ENCODE results near the gene FGF18. TPM values are rescaled to one million over a fixed set of nuclear protein-coding genes. Genes with fewer than 3 reads are reported as not detected.
A peak's percentile ranks its signal among the peaks of the same experiment; 100 is the strongest.

The FGF18 gene
- total and polyA plus RNA-seq, 5 experiments from 2014 or later, result 0.38 to 0.42 TPM; not detected in 3

GRCh38 chr5:171426680-171427079 is 7.2 kb downstream of the FGF18 start:
- peaks cover 2 to 31% (median 13%) of the 10 kb centered on the region in 5 donors for H3K27me3 Mint-ChIP-seq
- POLR2A ChIA-PET, result no interaction called here
- no peak overlapping the region for H3K27ac Mint-ChIP-seq
- H3K36me3 Mint-ChIP-seq, result no peaks in the 10 kb centered on the region
- ATAC-seq, result no peak
- H3K9me3 Mint-ChIP-seq, result no peaks in the 10 kb centered on the region
- no peak overlapping the region for H3K4me3 Mint-ChIP-seq
- DNase-seq, result no peak
- no peaks in the 10 kb centered on the region for H3K4me1 Mint-ChIP-seq

- Mint-ChIP-seq H3K27ac (no peak overlapping the region), H3K4me1 (no peaks in the 10 kb centered on the region), H3K9me3 (no peaks in the 10 kb centered on the region), H3K4me3 (no peak overlapping the region), H3K27me3 (peaks cover 0 to 22% (median 6%) of the 10 kb centered on the region in 5 donors), H3K36me3 (no peaks in the 10 kb centered on the region)
- ATAC-seq (no peak), DNase-seq (peak in 1 of 10 donors; percentile 21)
- POLR2A ChIA-PET, result no interaction called here
Measured at GRCh38 chr5:171427318-171428167, 8.1 kb downstream of the FGF18 start.

GRCh38 chr5:171428168-171428696 is 8.8 kb downstream of the FGF18 start:
- no peaks in the 10 kb centered on the region for H3K36me3 Mint-ChIP-seq
- no peak overlapping the region for H3K4me3 Mint-ChIP-seq
- peak overlapping the region in 1 of 10 donors; percentile 81 for H3K27ac Mint-ChIP-seq
- ATAC-seq, result no peak
- peak in 1 of 10 donors; percentile 9 for DNase-seq
- no peaks in the 10 kb centered on the region for H3K9me3 Mint-ChIP-seq
- H3K4me1 Mint-ChIP-seq, result no peaks in the 10 kb centered on the region
- H3K27me3 Mint-ChIP-seq, result peaks cover 0 to 15% (median 5%) of the 10 kb centered on the region in 5 donors
- POLR2A ChIA-PET, result no interaction called here

- H3K9me3 Mint-ChIP-seq, result no peaks in the 10 kb centered on the region
- POLR2A ChIA-PET, result no interaction called here
- H3K36me3 Mint-ChIP-seq, result no peaks in the 10 kb centered on the region
- peaks cover 0 to 10% (median 4%) of the 10 kb centered on the region in 5 donors for H3K27me3 Mint-ChIP-seq
- peak overlapping the region in 1 of 10 donors; percentile 81 for H3K27ac Mint-ChIP-seq
- DNase-seq (peak in 1 of 10 donors; percentile 14), ATAC-seq (no peak)
- no peak overlapping the region for H3K4me3 Mint-ChIP-seq
- H3K4me1 Mint-ChIP-seq, result no peaks in the 10 kb centered on the region
Measured at GRCh38 chr5:171428809-171429542, 9.5 kb downstream of the FGF18 start.

DNA sequence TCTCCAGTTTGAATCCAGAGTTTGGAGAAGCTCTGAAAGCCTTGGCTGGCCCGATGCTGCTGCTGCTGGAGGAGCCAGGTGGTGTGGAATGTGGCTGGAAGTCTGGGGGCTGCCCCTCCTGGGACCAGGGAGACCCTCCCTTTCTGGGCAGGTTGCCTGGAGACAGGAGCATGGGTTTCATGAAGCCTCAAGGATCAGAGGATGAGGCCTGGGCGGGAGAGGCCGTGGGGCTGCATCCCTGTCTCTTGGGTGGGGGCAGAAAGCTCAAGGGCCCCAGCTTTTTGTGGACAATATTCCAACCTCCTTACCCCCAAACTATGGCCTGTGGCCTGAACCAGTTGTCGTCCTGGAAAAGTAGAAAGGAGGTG is 10.1 kb downstream of the FGF18 start:
- POLR2A ChIA-PET, result no interaction called here
- no peak overlapping the region for H3K4me3 Mint-ChIP-seq
- H3K4me1 Mint-ChIP-seq, result no peaks in the 10 kb centered on the region
- H3K27ac Mint-ChIP-seq, result no peak overlapping the region
- H3K27me3 Mint-ChIP-seq, result peaks cover 0 to 5% (median 0%) of the 10 kb centered on the region in 5 donors
- H3K36me3 Mint-ChIP-seq, result no peaks in the 10 kb centered on the region
- ATAC-seq, result no peak
- peak in 1 of 10 donors; percentile 52 for DNase-seq
- no peaks in the 10 kb centered on the region for H3K9me3 Mint-ChIP-seq

DNA sequence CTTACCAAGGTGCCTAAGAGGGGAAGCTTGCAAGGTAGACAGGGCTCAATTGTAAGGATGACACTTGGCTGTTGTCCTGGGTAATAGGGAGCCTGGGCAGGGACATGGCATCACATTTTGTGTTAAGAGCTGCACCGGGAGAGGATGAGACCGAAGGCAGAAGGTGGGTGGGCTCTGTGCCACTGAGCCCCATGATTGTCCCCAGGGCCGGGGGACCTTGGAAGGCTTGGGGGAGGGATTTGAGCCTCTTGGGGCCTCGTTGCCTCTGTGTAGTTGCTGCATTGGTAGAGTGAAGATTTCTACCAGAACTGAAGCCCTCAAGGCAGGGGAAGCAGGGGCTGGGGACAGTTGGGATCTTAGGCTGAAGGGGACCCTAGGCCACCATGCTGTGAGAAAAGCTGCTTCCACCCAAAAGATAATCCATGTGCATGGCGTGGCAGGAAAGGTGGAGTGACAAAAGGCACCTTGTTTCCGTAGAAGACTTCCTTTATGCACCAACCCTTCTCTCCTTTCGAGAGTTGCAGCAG is 11.9 kb downstream of the FGF18 start:
- no peaks in the 10 kb centered on the region for H3K4me1 Mint-ChIP-seq
- no peaks in the 10 kb centered on the region for H3K36me3 Mint-ChIP-seq
- H3K27ac Mint-ChIP-seq, result peak overlapping the region in 1 of 10 donors; percentile 35
- no peaks in the 10 kb centered on the region for H3K27me3 Mint-ChIP-seq
- no peak overlapping the region for H3K4me3 Mint-ChIP-seq
- POLR2A ChIA-PET, result no interaction called here
- no peaks in the 10 kb centered on the region for H3K9me3 Mint-ChIP-seq
- peak in 1 of 10 donors; percentile 6 for DNase-seq
- ATAC-seq, result no peak

DNA sequence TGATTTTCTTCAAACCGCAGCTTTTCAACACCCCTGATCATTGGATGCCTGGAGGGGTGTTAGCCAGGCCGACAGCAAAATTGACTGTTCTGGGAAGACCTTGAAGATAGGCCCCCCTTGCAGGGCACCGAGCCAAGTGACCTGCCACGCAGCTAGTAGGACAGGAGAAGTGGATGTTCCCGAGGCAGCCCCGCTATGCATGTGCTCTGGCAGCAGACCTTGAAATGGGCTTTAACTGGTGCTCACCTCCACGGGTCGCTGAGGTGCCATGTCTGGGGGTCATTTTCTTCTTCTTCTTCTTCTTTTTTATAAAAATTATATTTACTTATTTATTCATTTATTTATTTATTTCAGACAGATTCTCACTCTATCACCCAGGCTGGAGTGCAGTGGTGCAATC is 12.6 kb downstream of the FGF18 start:
- POLR2A ChIA-PET, result no interaction called here

GRCh38 chr5:171432583-171433351 is 13.3 kb downstream of the FGF18 start:
- H3K4me3 Mint-ChIP-seq, result no peak overlapping the region
- POLR2A ChIA-PET, result no interaction called here
- DNase-seq (peak in 1 of 10 donors; percentile 57), ATAC-seq (no peak)
- no peaks in the 10 kb centered on the region for H3K4me1 Mint-ChIP-seq
- H3K9me3 Mint-ChIP-seq, result no peaks in the 10 kb centered on the region
- no peaks in the 10 kb centered on the region for H3K27me3 Mint-ChIP-seq
- H3K36me3 Mint-ChIP-seq, result no peaks in the 10 kb centered on the region
- peak overlapping the region in 2 of 10 donors; percentile 43 to 48 for H3K27ac Mint-ChIP-seq

More for the DNA sequence above, 12.6 kb downstream of the FGF18 start:
- no peaks in the 10 kb centered on the region for H3K36me3 Mint-ChIP-seq
- peak in 1 of 10 donors; percentile 45 for DNase-seq
- no peak overlapping the region for H3K4me3 Mint-ChIP-seq
- no peaks in the 10 kb centered on the region for H3K27me3 Mint-ChIP-seq
- no peak overlapping the region for H3K27ac Mint-ChIP-seq
- no peak for ATAC-seq
- H3K9me3 Mint-ChIP-seq, result no peaks in the 10 kb centered on the region
- no peaks in the 10 kb centered on the region for H3K4me1 Mint-ChIP-seq

DNA sequence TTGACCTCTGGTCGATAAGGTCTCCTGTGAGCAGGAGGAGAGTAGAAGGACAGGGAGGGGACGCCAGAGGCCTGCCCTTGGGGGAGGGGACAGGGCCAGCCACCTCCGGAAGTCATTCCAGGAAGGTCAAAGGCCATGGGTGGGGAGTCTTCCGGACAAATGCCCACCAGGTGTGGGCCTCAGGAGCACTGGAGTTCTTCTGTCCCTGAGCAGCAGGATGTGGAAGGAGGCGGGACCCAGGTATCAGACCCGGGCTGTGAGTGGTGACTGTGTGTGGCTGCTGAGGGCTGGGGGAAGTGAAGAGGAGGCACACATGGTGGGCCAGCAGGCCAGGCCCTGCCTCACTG is 13.9 kb downstream of the FGF18 start:
- no peak for ATAC-seq
- no peaks in the 10 kb centered on the region for H3K36me3 Mint-ChIP-seq
- no peaks in the 10 kb centered on the region for H3K27me3 Mint-ChIP-seq
- H3K9me3 Mint-ChIP-seq, result no peaks in the 10 kb centered on the region
- H3K27ac Mint-ChIP-seq, result peak overlapping the region in 1 of 10 donors; percentile 20
- POLR2A ChIA-PET, result no interaction called here
- no peak overlapping the region for H3K4me3 Mint-ChIP-seq
- H3K4me1 Mint-ChIP-seq, result no peaks in the 10 kb centered on the region
- DNase-seq, result no peak

DNA sequence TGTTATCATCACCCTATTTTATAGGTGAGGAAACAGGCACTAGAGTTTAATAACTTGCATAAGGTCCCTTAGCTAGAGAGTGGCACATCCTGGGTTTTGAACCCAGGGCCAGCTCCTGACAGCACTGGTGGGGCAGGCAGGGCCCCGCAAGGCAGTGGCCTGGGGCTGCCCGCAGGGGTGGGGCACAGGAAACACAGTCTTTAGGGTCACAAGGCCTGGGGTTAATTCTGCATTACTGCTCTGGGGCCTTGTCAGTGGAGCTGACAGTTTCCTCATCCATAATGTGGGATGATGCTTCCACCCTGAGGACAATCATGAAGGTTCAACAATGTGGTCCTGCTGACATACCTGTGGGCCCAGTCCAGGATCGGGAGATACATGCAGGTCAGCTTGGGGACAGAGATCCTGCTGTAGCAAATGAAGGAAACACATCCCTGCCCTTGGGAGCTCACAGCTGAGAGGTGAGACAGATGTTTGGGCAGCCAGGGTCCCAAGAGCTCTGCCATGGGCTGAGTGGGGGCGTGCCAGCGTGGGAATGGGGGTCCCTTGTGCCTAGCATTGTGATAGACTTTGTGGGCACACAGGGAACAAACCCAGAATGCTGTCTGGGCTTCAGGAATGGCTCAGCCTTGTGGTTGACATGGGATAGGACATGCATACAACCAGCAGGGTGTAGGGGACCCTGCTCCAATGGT is 14.7 kb downstream of the FGF18 start:
- no peaks in the 10 kb centered on the region for H3K4me1 Mint-ChIP-seq
- no peaks in the 10 kb centered on the region for H3K27me3 Mint-ChIP-seq
- no peak overlapping the region for H3K27ac Mint-ChIP-seq
- no peak overlapping the region for H3K4me3 Mint-ChIP-seq
- no peaks in the 10 kb centered on the region for H3K36me3 Mint-ChIP-seq
- POLR2A ChIA-PET, result no interaction called here
- no peaks in the 10 kb centered on the region for H3K9me3 Mint-ChIP-seq
- DNase-seq (no peak), ATAC-seq (no peak)

DNA sequence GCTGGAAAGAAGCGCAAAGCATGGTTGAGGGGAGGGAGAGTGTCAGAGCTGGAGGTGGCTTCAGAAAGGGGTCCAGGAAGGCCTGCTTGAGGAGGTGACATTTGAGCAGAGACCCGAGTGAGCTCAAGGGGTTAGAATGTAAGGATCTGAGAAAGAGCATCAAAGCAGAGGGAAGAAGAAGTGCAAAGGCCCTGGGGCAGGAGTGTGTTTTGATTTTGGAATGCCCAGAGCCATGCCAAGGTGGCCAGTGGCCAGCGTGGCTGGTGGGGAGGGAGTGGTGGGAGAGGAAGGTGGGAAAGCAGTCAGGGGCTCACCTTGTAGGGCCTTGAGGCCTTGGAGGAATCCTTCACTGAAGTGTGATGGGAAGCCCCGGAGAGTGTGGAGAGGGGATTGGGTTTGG is 15.4 kb downstream of the FGF18 start:
- Mint-ChIP-seq H3K27me3 (no peaks in the 10 kb centered on the region), H3K4me3 (no peak overlapping the region), H3K4me1 (no peaks in the 10 kb centered on the region), H3K9me3 (no peaks in the 10 kb centered on the region), H3K36me3 (no peaks in the 10 kb centered on the region), H3K27ac (no peak overlapping the region)
- DNase-seq, result no peak
- ATAC-seq, result no peak
- POLR2A ChIA-PET, result no interaction called here

- DNase-seq, result no peak
- no peaks in the 10 kb centered on the region for H3K9me3 Mint-ChIP-seq
- H3K27me3 Mint-ChIP-seq, result no peaks in the 10 kb centered on the region
- no peaks in the 10 kb centered on the region for H3K36me3 Mint-ChIP-seq
- POLR2A ChIA-PET, result no interaction called here
- no peak overlapping the region for H3K4me3 Mint-ChIP-seq
- ATAC-seq, result no peak
- no peak overlapping the region for H3K27ac Mint-ChIP-seq
- no peaks in the 10 kb centered on the region for H3K4me1 Mint-ChIP-seq
Measured at GRCh38 chr5:171435908-171436307, 16.5 kb downstream of the FGF18 start.
